B cell (primary cell): Measurements from ENCODE around the gene DSTYK.

Experiments
- CTCF ChIP-seq: fragments of 200-600 bp; IDR thresholded peaks from one replicate; pipeline ENCODE4 v1.8.0; 2022; ENCODE audit warnings: antibody characterized with exemption, mild to moderate bottlenecking
- EZH2 ChIP-seq: IDR thresholded peaks from 2 replicates; pipeline ENCODE4 v1.6.1; 2012; ENCODE audit warnings: borderline replicate concordance, low read depth, mild to moderate bottlenecking, moderate library complexity, low read length; ENCODE audit not compliant: insufficient read depth, poor library complexity, severe bottlenecking

DNA sequence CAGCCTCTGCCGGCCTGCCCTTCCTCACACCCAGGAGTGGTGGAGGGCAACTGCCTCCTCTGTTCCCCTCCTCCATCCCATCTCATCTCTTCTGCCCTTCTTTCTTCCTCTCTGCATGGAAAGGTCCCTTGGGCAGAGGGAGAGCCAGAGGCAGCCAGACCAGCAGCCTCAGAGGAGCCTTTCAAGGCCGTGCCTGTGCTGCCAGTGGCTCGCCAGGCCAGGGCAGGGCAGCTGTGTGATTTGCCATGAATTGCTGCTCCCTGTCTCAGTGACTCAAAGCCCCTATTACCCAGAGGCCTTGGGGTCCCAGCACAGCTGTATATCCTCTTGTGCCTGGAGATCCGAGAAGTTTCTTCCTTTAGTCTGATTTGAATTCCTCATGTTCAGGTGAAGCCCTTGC, 38.1 kb upstream of the DSTYK start:
- TF ChIP-seq CTCF = no peak
- TF ChIP-seq EZH2 = no peak
